T-helper 2 cell treated with Interferon-gamma antibody and Interleukin-4, amounts not matched to agents 100 ng/mL and 5 ng/mL, for 36 hours (primary cell): ENCODE results near the gene MEIS1. TPM values are rescaled to one million over a fixed set of nuclear protein-coding genes. Genes with fewer than 3 reads are reported as not detected.

Source experiments
- intact Hi-C: fragments of 100-400 bp; cut with micrococcal nuclease; formaldehyde crosslinking; loops from one replicate; pipeline ENCODE4 v1.15.1; 2023
- total RNA-seq: library from RNA; stranded (reverse); gene quantifications from 2 replicates; pipeline ENCODE4 v1.2.3, GENCODE V29; 2022

MEIS1 gene
- total RNA-seq, 1 donor from 2014 or later: not detected

- intact Hi-C loops: no loop called here
These were observed 9.3 kb downstream of the MEIS1 start for GRCh38 chr2:66443979-66444861.

- intact Hi-C loops: no loop called here
These were observed 10.4 kb downstream of the MEIS1 start for GRCh38 chr2:66445076-66445924.

GRCh38 chr2:66445925-66446871 lies 11.3 kb downstream of the MEIS1 start:
- intact Hi-C loops: no loop called here

- intact Hi-C loops: no loop called here
These were observed 12.0 kb downstream of the MEIS1 start for GRCh38 chr2:66446941-66447340.

- intact Hi-C loops: no loop called here
These were observed 12.8 kb downstream of the MEIS1 start for GRCh38 chr2:66447677-66448076.

- intact Hi-C loops: no loop called here
These were observed 13.4 kb downstream of the MEIS1 start for GRCh38 chr2:66448136-66448991.

- intact Hi-C loops: no loop called here
These were observed 17.3 kb downstream of the MEIS1 start for GRCh38 chr2:66452214-66452613.

GRCh38 chr2:66452917-66453316 lies 18.0 kb downstream of the MEIS1 start:
- intact Hi-C loops: no loop called here

- intact Hi-C loops: no loop called here
These were observed 20.6 kb downstream of the MEIS1 start for GRCh38 chr2:66455490-66455889.

GRCh38 chr2:66456183-66457041 lies 21.5 kb downstream of the MEIS1 start:
- intact Hi-C loops: no loop called here

- intact Hi-C loops: no loop called here
These were observed 22.6 kb downstream of the MEIS1 start for GRCh38 chr2:66457545-66457944.

GRCh38 chr2:66460031-66460430 lies 25.1 kb downstream of the MEIS1 start:
- intact Hi-C loops: no loop called here

GRCh38 chr2:66461001-66461663 lies 26.2 kb downstream of the MEIS1 start:
- intact Hi-C loops: no loop called here

- intact Hi-C loops: no loop called here
These were observed 27.0 kb downstream of the MEIS1 start for GRCh38 chr2:66461664-66462500.

- intact Hi-C loops: no loop called here
These were observed 27.5 kb downstream of the MEIS1 start for GRCh38 chr2:66462501-66462825.

- intact Hi-C loops: no loop called here
These were observed 28.4 kb downstream of the MEIS1 start for GRCh38 chr2:66463206-66463755.

GRCh38 chr2:66464930-66465637 lies 30.2 kb downstream of the MEIS1 start:
- intact Hi-C loops: no loop called here
